HepG2 (cell line): ENCODE results near the gene TECTB. TPM values are rescaled to one million over a fixed set of nuclear protein-coding genes. Genes with fewer than 3 reads are reported as not detected.

Experiments
- FOXK1 ChIP-seq: sonication (generic); formaldehyde crosslinking; IDR thresholded peaks from 2 replicates; pipeline ENCODE4 v1.4.0; 2020; ENCODE audit warnings: low read depth, missing genetic modification reagents, borderline replicate concordance
- HDAC1 ChIP-seq: sonication (generic); formaldehyde crosslinking; IDR thresholded peaks from 2 replicates; pipeline ENCODE4 v1.5.1; 2020; ENCODE audit warnings: mild to moderate bottlenecking, missing genetic modification reagents
- ISL2 ChIP-seq: sonication (generic); formaldehyde crosslinking; IDR thresholded peaks from 2 replicates; pipeline ENCODE4 v1.5.0; 2020; ENCODE audit warnings: missing genetic modification reagents
- KLF16 ChIP-seq, 2 experiments: sonication (generic) in 1 of 2; formaldehyde crosslinking in 1 of 2; IDR thresholded peaks; 2 replicates each; pipeline versions ENCODE4 v1.6.1 to v1.8.0; 2016 to 2023; ENCODE audit warnings: missing genetic modification reagents in 2 of 2, missing compliant biosample characterization in 1 of 2
- MAFK ChIP-seq, 2 experiments: IDR thresholded peaks in 1 of 2; conservative IDR thresholded peaks in 1 of 2; 2 replicates each; pipeline ENCODE4 v1.6.1; 2011; ENCODE audit warnings: improper control_type of control experiment in 2 of 2, low read length in 2 of 2
- MED13 ChIP-seq: sonication (generic); formaldehyde crosslinking; IDR thresholded peaks from 2 replicates; pipeline ENCODE4 v1.5.0; 2020; ENCODE audit warnings: missing genetic modification reagents
- NCOA1 ChIP-seq: sonication (generic); formaldehyde crosslinking; IDR thresholded peaks from 2 replicates; pipeline ENCODE4 v1.9.0; 2021; ENCODE audit warnings: missing genetic modification reagents
- TCF7L2 ChIP-seq: IDR thresholded peaks from 2 replicates; pipeline ENCODE4 v1.6.1; 2011; ENCODE audit warnings: mild to moderate bottlenecking, low read depth, low read length, moderate library complexity
- ZFP82 ChIP-seq: sonication (generic); formaldehyde crosslinking; IDR thresholded peaks from 2 replicates; pipeline ENCODE4 v1.5.1; 2020; ENCODE audit warnings: mild to moderate bottlenecking, missing genetic modification reagents, borderline replicate concordance
- ZNF292 ChIP-seq: sonication (generic); formaldehyde crosslinking; IDR thresholded peaks from 2 replicates; pipeline ENCODE4 v1.8.1; 2022; ENCODE audit warnings: mild to moderate bottlenecking, low read depth, missing genetic modification reagents, borderline replicate concordance
- ZNF354B ChIP-seq: sonication (generic); formaldehyde crosslinking; IDR thresholded peaks from 2 replicates; pipeline ENCODE4 v1.8.0; 2022; ENCODE audit warnings: mild to moderate bottlenecking, missing genetic modification reagents
- ZNF430 ChIP-seq: sonication (generic); formaldehyde crosslinking; IDR thresholded peaks from 2 replicates; pipeline ENCODE4 v1.9.0; 2021; ENCODE audit warnings: mild to moderate bottlenecking, missing genetic modification reagents
- ZNF776 ChIP-seq: sonication (generic); formaldehyde crosslinking; IDR thresholded peaks from 2 replicates; pipeline ENCODE4 v1.4.0; 2020; ENCODE audit warnings: mild to moderate bottlenecking, missing genetic modification reagents
- ZNF878 ChIP-seq: sonication (generic); formaldehyde crosslinking; IDR thresholded peaks from 2 replicates; pipeline ENCODE4 v1.8.1; 2023; ENCODE audit warnings: mild to moderate bottlenecking, missing genetic modification reagents, moderate library complexity
- polyA plus RNA-seq, 8 experiments: library from polyadenylated mRNA; depleted of rRNA in 3 of 8; stranded (reverse) in 7 of 8; unstranded in 1 of 8; fragments of >200 nt; fragmentation: Illumina TruSeq in 4 of 8; extraction: Trizol in 4 of 8; gene quantifications; 2 replicates each; pipeline versions ENCODE4 v1.2.1 to v1.2.3, GENCODE V29; 2011 to 2016; ENCODE audit warnings: low read depth in 4 of 8, missing spikeins in 1 of 8, mixed read lengths in 1 of 8; ENCODE audit not compliant: insufficient read depth in 1 of 8
- total RNA-seq, 5 experiments: library from RNA; depleted of rRNA; stranded (reverse); fragments of >200 nt; fragmentation: Illumina TruSeq; extraction: Trizol; gene quantifications; 2 replicates each; pipeline ENCODE4 v1.2.3, GENCODE V29; 2016; ENCODE audit warnings: low read depth in 1 of 5
- TF ChIP-seq, protein P1 (sequence below): IDR thresholded peaks from 2 replicates; pipeline ENCODE4 v1.6.1; 2012; ENCODE audit warnings: low read depth, low read length, improper control_type of control experiment
- TF ChIP-seq, protein P2 (sequence below): sonication (generic); formaldehyde crosslinking; IDR thresholded peaks from 2 replicates; pipeline ENCODE4 v1.4.0; 2020; ENCODE audit warnings: missing genetic modification reagents, borderline replicate concordance
- TF ChIP-seq, protein P3 (sequence below): sonication (generic); formaldehyde crosslinking; IDR thresholded peaks from 2 replicates; pipeline ENCODE4 v1.4.0; 2020; ENCODE audit warnings: missing genetic modification reagents, borderline replicate concordance
- TF ChIP-seq, protein P4 (sequence below): sonication (generic); formaldehyde crosslinking; IDR thresholded peaks from 2 replicates; pipeline ENCODE4 v1.5.0; 2020; ENCODE audit warnings: mild to moderate bottlenecking, missing genetic modification reagents, moderate library complexity

TECTB gene
- total and polyA plus RNA-seq, 2 of the 13 experiments (the other 11 are each of a cell fraction or from before 2014, with no cell fraction given): 0.78 to 1.8 TPM

DNA sequence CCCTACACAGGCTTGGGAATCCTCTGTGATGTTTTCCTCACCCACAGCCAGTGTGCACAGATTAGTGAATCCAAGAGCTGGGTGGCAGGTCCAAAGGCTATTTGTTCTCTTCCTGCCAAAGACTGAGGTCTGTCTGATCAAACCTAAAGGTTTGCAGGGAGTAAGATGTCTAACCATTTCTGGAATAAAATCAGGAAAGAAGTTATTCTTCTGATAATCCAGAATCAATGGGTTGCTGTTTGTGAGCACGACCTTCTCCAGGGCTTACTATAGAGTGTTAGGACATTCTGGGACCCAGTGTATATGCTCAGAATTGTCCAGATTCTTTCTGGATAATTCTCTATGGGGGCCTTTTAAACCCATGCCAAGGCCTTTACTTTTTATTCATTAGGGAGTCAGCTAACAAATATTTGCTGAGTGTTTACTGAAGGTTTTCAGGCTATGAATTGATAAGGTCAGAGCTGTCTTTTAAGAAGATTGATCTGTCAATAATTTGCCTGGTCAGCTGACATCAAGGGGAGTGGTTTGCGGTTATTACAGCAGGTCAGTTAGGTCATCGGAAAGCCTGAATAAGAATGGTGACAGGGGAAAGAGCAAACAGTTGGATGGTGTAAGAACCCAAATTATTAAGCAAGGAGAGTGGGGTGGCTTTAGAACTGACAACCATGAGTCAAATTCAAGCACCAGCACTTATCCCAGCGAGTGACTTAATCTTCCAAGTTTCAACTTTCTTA is 7.5 kb upstream of the TECTB start (continued):
- TF ChIP-seq ZNF354B (CRISPR knock-in tag) (no peak), TCF7L2 (peak; percentile 74; the same call in 1 of the 2 replicates), ZFP82 (CRISPR knock-in tag) (no peak), MAFK (conservative IDR thresholded peaks at IDR 0.05 in 1 of 2, IDR thresholded peaks at IDR 0.05 in 1 of 2; ENCODE audit: low read length in 2 of 2) (peak; percentile 58 to 77), HDAC1 (CRISPR knock-in tag) (peak; percentile 65), ZNF292 (CRISPR knock-in tag) (0 out of 2 replicates have a peak, but pooled peaks have one; percentile 14), MED13 (CRISPR knock-in tag) (0 out of 2 replicates have a peak, but pooled peaks have one; percentile 97), FOXK1 (CRISPR knock-in tag) (peak; percentile 71; the same call in 1 of the 2 replicates), NCOA1 (CRISPR knock-in tag) (0 out of 2 replicates have a peak, but pooled peaks have one; percentile 43), ZNF430 (0 out of 2 replicates have a peak, but pooled peaks have one; percentile 40), KLF16 (CRISPR knock-in tag; IDR thresholded peaks at IDR 0.05) (peak in 1 of 2 experiments; percentile 84; a peak in 2 of 4 replicates), ZNF878 (CRISPR knock-in tag) (no peak), ZNF776 (CRISPR knock-in tag) (no peak), ISL2 (CRISPR knock-in tag) (peak; percentile 97)
- TF ChIP-seq, protein P1, sequence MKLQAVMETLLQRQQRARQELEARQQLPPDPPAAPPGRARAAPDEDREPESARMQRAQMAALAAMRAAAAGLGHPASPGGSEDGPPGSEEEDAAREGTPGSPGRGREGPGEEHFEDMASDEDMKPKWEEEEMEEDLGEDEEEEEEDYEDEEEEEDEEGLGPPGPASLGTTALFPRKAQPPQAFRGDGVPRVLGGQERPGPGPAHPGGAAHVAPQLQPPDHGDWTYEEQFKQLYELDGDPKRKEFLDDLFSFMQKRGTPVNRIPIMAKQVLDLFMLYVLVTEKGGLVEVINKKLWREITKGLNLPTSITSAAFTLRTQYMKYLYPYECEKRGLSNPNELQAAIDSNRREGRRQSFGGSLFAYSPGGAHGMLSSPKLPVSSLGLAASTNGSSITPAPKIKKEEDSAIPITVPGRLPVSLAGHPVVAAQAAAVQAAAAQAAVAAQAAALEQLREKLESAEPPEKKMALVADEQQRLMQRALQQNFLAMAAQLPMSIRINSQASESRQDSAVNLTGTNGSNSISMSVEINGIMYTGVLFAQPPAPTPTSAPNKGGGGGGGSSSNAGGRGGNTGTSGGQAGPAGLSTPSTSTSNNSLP: peak; percentile 89
- TF ChIP-seq, protein P2, sequence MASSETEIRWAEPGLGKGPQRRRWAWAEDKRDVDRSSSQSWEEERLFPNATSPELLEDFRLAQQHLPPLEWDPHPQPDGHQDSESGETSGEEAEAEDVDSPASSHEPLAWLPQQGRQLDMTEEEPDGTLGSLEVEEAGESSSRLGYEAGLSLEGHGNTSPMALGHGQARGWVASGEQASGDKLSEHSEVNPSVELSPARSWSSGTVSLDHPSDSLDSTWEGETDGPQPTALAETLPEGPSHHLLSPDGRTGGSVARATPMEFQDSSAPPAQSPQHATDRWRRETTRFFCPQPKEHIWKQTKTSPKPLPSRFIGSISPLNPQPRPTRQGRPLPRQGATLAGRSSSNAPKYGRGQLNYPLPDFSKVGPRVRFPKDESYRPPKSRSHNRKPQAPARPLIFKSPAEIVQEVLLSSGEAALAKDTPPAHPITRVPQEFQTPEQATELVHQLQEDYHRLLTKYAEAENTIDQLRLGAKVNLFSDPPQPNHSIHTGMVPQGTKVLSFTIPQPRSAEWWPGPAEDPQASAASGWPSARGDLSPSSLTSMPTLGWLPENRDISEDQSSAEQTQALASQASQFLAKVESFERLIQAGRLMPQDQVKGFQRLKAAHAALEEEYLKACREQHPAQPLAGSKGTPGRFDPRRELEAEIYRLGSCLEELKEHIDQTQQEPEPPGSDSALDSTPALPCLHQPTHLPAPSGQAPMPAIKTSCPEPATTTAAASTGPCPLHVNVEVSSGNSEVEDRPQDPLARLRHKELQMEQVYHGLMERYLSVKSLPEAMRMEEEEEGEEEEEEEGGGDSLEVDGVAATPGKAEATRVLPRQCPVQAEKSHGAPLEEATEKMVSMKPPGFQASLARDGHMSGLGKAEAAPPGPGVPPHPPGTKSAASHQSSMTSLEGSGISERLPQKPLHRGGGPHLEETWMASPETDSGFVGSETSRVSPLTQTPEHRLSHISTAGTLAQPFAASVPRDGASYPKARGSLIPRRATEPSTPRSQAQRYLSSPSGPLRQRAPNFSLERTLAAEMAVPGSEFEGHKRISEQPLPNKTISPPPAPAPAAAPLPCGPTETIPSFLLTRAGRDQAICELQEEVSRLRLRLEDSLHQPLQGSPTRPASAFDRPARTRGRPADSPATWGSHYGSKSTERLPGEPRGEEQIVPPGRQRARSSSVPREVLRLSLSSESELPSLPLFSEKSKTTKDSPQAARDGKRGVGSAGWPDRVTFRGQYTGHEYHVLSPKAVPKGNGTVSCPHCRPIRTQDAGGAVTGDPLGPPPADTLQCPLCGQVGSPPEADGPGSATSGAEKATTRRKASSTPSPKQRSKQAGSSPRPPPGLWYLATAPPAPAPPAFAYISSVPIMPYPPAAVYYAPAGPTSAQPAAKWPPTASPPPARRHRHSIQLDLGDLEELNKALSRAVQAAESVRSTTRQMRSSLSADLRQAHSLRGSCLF (CRISPR knock-in tag): no peak
- TF ChIP-seq, protein P3, sequence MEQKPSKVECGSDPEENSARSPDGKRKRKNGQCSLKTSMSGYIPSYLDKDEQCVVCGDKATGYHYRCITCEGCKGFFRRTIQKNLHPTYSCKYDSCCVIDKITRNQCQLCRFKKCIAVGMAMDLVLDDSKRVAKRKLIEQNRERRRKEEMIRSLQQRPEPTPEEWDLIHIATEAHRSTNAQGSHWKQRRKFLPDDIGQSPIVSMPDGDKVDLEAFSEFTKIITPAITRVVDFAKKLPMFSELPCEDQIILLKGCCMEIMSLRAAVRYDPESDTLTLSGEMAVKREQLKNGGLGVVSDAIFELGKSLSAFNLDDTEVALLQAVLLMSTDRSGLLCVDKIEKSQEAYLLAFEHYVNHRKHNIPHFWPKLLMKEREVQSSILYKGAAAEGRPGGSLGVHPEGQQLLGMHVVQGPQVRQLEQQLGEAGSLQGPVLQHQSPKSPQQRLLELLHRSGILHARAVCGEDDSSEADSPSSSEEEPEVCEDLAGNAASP (CRISPR knock-in tag): peak; percentile 88
- TF ChIP-seq, protein P4, sequence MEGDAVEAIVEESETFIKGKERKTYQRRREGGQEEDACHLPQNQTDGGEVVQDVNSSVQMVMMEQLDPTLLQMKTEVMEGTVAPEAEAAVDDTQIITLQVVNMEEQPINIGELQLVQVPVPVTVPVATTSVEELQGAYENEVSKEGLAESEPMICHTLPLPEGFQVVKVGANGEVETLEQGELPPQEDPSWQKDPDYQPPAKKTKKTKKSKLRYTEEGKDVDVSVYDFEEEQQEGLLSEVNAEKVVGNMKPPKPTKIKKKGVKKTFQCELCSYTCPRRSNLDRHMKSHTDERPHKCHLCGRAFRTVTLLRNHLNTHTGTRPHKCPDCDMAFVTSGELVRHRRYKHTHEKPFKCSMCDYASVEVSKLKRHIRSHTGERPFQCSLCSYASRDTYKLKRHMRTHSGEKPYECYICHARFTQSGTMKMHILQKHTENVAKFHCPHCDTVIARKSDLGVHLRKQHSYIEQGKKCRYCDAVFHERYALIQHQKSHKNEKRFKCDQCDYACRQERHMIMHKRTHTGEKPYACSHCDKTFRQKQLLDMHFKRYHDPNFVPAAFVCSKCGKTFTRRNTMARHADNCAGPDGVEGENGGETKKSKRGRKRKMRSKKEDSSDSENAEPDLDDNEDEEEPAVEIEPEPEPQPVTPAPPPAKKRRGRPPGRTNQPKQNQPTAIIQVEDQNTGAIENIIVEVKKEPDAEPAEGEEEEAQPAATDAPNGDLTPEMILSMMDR (CRISPR knock-in tag): no peak
